GM19238 (cell line): ENCODE measurements around the gene CABLES1.

ENCODE experiments used
- DNase-seq: peaks from one replicate; pipeline ENCODE4 v3.0.0; 2011; ENCODE audit warnings: low spot score; ENCODE audit not compliant: insufficient read length

CABLES1 gene

DNA sequence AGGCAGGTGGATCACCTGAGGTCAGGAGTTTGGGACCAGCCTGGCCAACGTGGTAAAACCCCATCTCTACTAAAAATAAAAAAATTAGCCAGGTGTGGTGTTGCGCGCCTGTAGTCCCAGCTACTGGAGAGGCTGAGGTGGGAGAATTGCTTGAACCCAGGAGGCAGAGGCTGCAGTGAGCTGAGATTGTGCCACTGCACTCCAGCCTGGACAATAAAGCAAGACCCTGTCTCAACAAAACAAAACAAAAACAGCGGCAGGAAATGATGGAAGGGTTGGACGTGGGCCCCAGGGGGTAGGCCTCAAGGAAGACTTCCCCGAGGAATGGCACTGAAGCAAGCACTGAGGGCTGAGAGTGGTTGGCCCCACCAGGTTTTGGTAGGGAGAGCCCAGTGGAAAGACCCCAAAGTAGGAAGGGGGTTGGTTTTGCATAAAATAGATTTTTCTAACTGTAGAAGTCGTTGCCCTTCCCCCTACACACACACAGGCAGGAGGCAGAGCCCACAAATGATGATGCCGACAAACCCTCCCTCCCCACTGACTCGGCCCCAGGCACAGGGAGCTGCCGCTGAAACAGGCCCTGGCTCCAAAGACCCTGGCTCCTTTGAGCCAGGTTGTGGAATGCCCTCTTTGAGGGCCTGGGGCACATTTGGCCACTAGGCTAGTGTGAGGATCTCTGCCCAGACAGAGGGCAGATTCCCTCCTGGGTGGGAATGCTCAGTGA lies 104.8 kb downstream of the CABLES1 start:
- no peak for DNase-seq

DNA sequence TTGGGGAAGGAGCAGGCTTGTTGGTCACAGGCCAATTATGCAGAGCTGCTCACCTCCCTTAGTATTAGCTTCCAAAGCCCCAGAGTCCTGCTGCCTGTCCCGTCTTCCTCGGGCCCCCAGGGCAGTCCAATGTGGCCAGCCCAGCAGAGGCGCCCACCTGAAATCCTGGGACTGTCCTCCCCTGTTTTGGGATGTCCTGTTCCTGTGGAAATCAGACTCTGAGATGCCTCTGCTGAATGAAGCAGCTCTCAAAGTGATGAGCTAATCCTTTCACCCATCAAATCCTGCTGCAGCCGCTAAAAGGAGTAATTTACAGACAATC lies 105.3 kb downstream of the CABLES1 start:
- no peak for DNase-seq

DNA sequence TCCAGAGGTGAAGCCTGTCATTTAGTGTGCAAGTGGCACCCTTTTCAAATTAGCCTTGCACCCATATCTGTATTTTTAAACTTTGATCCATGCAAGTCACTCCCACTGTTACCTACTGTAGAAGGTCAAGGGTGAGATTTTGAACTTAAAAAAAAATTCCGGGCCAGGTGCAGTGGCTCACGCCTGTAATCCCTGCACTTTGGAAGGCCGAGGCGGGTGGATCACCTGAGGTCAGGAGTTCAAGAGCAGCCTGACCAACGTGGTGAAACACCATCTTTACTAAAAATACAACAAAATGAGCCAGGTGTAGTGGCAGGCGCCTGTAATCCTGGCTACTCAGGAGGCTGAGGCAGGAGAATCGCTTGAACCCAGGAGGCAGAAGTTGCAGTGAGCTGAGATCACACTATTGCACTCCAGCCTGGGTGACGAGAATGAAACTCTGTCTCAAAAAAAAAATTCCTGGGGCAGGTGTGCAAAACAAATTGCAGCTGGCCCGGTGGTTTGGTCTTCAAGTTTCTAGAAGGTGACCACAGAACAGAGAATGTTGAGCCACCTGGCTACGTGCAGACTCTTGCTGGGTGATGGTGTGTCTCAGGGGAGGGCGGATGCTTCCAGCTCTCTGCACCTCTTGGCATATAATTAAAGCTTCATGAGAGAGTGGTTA lies 106.7 kb downstream of the CABLES1 start:
- DNase-seq, result peak; percentile 93

- DNase-seq, result no peak
These were observed 107.9 kb downstream of the CABLES1 start for GRCh38 chr18:23243178-23243577.

DNA sequence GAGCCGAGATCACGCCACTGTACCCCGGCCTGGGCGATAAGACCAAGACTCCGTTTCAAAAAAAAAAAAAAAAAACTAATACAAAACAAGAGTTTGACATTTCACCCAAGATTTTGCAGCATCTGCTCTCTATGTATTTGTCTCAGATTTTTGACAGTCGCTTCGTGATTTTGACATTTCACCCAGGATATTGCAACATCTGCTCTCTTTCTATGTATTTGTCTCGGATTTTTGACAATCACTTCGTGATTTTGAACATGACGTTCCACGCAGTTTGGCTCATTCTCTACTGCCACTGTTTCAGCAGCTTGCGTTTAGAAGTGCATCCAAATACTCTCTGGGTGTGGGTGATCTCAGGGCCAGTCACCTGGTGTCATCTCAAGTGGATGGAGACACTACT lies 108.5 kb downstream of the CABLES1 start:
- DNase-seq, result no peak

- DNase-seq, result no peak
These were observed 109.1 kb downstream of the CABLES1 start for GRCh38 chr18:23244401-23244800.

- no peak for DNase-seq
These were observed 110.2 kb downstream of the CABLES1 start for GRCh38 chr18:23245461-23245860.

DNA sequence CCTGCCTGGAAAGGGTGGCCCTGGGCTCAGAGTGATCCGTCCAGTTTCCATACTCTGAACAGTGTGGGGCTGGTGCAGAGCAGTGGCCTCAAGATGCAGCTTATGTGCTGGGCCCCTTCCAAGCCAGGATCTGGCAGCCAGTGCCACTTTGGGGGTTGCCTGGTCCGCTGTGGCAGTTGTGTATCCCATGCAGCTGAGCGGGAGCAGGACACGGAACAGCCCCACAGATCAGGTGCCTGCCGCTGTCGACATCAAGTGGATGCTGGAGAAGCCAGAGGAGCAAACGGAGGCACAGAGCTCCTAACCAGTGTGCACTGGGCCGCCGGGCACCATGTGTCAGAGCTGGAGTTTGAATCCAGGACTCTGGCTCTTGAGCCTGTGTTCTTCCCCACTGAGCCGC lies 112.0 kb downstream of the CABLES1 start:
- no peak for DNase-seq

GRCh38 chr18:23247896-23248295 lies 112.6 kb downstream of the CABLES1 start:
- no peak for DNase-seq

- no peak for DNase-seq
These were observed 113.5 kb downstream of the CABLES1 start for GRCh38 chr18:23248826-23249225.

GRCh38 chr18:23249348-23249747 lies 114.1 kb downstream of the CABLES1 start:
- DNase-seq, result no peak

GRCh38 chr18:23250893-23251656 lies 115.8 kb downstream of the CABLES1 start:
- no peak for DNase-seq

DNA sequence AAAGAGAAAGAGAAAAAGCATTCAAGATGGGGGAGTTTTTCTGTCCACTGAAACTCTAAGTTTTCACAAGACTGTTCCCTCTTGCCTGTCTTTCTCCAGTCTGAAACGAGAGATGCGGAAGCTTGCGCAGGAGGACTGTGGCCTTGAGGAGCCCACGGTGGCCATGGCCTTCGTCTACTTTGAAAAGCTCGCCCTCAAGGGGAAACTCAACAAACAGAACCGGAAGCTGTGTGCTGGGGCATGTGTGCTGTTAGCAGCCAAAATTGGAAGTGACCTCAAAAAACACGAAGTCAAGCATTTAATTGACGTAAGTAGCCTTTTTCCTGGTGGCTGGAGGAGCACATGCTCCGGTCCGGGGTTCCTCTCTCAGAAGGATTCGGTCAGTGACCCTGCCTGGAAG lies 118.3 kb downstream of the CABLES1 start:
- DNase-seq, result no peak

GRCh38 chr18:23257137-23257536 lies 121.9 kb downstream of the CABLES1 start:
- no peak for DNase-seq

DNA sequence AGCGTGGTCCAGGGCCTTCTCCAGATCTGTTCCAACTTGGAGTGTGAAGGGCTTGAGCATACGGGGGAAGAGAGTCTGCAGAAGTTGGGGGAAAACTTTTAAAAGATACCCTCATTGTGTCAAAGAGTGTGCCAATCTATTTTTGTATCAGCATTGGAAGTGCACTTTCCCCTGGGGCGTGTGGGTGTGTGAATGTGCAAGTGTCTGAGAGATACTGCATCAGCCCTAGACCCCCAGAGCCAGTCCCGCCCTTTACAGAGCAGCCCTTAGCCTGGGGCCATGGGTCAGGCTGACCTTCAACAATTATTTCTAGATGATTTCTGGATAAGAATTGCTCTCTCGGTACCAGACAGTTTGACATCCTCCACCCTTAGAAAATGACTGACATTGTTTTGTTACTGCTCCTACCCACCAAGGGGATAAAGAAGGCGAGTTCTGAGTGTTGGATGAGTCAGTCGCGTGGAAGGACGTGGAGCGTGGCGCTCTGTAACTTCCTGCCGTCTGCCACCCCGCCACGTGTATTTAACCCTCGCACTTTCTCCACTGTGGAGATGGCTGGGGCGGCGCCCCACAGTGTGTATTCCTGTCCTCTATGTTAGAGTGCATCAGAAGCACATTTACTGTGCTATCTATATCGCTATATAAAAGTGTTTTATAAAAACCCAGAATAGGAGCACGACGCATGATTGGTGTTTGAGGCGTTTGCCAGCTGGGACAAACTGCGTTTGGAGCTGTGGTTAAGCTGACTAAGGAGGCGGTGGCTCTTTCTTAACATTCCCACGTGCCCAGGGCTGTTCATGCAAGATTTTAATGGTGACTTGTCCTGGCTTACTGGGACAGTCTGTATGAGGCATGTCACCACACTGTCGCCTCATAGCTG lies 122.6 kb downstream of the CABLES1 start:
- DNase-seq, result no peak

- no peak for DNase-seq
These were observed 123.5 kb downstream of the CABLES1 start for GRCh38 chr18:23258566-23259469.

DNA sequence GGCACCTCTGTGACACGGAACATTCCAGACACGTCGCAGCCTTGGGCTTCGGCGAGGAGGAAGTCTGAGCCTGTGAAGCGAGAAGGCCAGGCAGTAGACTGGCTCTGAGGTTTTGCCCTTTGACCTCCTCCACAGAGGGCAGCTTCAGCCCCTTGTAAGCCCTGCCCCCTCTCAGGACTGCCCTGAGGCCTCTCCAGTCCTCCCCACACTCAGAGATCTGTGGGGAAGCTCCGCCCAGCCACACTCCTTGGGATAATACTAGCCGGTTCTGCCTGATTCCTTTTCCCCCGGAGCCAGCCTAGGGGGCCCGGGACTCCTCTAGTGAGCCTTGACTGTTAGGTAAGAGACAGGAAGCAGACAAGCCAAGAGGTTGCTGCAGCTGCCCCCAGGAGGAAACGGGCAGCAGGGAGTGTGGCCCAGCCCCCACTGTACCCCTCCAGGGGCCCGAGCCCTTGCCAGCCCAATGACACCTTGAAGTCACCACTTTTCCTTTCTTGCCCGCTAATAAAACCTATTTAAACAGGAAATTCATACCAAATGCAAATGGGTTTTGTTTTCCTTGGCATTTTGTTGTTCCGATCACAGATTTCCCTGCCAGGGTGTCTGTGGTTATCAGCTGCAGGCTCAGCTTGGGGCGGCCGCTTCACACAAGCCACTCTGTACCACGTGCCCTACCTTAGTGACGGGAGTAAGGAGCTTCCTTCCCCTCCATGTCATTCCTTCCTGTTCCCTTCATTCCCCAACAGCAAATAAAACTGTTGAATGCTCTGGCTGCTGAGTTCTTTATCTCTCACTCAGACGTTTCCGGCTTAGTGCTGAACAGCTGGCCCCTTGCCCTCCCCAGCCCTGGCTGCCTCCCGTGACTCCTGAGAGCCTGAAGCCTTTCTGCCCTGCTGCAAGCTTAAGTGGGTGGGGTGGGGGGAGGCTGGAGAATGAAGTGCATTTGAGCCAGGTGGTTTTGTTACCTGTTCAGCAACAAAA lies 124.7 kb downstream of the CABLES1 start:
- DNase-seq, result no peak

- DNase-seq, result no peak
These were observed 125.8 kb downstream of the CABLES1 start for GRCh38 chr18:23260926-23261590.
